ENCODE data around the gene KNL1.

DNA sequence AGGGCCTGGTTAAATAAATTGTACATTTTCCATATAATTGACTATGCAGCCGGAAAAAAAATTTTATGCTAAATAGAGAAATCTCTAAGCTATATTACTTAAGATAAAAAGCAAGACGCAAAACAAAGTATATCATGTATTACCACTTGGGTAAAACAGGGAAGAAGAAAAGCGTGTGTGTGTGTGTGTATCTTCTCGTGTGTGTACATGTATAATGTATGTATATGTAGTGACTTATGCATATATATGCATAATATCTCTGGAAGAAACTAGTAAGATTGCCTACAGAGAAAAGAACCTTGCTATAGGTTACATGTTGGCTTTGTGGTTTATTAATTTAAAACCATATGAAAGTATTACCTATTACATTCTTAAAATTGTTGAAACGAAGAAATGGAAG lies 19.0 kb downstream of the KNL1 start:
- TF ChIP-seq, protein P1, sequence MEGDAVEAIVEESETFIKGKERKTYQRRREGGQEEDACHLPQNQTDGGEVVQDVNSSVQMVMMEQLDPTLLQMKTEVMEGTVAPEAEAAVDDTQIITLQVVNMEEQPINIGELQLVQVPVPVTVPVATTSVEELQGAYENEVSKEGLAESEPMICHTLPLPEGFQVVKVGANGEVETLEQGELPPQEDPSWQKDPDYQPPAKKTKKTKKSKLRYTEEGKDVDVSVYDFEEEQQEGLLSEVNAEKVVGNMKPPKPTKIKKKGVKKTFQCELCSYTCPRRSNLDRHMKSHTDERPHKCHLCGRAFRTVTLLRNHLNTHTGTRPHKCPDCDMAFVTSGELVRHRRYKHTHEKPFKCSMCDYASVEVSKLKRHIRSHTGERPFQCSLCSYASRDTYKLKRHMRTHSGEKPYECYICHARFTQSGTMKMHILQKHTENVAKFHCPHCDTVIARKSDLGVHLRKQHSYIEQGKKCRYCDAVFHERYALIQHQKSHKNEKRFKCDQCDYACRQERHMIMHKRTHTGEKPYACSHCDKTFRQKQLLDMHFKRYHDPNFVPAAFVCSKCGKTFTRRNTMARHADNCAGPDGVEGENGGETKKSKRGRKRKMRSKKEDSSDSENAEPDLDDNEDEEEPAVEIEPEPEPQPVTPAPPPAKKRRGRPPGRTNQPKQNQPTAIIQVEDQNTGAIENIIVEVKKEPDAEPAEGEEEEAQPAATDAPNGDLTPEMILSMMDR (conservative IDR thresholded peaks at IDR 0.05), result no peak
- no peak for TF ChIP-seq ZFX (IDR thresholded peaks at IDR 0.05)

Measured in C4-2B (cell line).